Measurements from ENCODE around the gene RPS6KA6.

DNA sequence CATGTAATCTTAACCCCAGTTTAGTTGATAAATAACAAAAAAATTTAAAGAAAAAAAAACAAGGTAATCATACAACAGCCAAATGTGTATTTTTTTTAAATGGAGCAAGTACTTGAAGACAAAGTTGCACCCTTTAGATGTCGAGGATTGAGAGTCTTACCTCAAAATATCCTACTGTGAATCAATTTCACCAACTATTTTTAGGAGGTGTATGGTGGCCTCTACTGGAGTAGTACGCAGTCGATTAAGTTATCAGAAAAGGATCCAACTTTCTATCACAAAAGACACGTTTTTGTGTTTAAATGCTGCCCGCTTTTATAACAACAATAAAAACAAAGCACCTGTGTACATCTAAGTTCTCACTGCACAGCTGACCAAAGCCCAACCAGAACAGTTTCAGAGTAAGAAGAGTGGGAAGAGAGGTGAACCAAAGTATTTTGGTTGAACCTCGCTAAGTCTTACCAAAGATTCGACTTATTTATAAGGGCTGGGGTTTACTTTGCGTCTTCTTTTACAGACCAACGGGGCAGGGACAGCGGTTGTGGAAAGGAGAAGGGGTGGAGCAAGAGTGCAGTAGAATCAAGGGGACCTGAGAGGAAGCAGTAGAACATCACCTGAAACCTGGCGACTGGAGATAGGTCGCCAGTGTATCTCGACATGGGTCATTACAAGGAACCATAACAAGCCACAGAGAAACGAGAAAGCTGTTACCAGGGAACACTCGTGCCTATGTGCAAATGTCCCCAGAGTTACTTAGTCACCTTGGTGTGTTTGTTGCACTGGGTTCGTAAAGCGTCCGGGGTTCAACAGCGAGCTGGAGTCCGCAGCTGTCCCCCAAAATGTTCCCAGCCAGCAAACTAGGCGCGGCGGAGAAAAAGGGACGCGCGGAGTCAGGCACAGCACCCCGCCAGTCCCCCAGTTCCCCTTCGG, 1.1 kb downstream of the RPS6KA6 start:
- TF ChIP-seq ASH2L (IDR thresholded peaks at IDR 0.05; ENCODE audit: borderline replicate concordance, low read depth) (no peak), EP300 (IDR thresholded peaks at IDR 0.05; ENCODE audit: borderline replicate concordance in 1 of 2, control insufficient read depth in 1 of 2, low read depth in 2 of 2, low read length in 2 of 2) (no peak), FOXK2 (IDR thresholded peaks at IDR 0.05) (no peak), RAD51 (IDR thresholded peaks at IDR 0.05) (no peak), NR2C2 (IDR thresholded peaks at IDR 0.05; ENCODE audit: borderline replicate concordance, control insufficient read depth, insufficient read length, low read depth) (no peak), ATF7 (IDR thresholded peaks at IDR 0.05; ENCODE audit: low read depth) (no peak), RAD21 (IDR thresholded peaks at IDR 0.05; ENCODE audit: insufficient read depth, low read depth, low read length) (no peak), HDAC2 (IDR thresholded peaks at IDR 0.05) (no peak), RFX5 (IDR thresholded peaks at IDR 0.05; ENCODE audit: low read depth, low read length) (no peak), FOS (IDR thresholded peaks at IDR 0.05; ENCODE audit: borderline replicate concordance, extremely low read depth, insufficient read length) (no peak)
- TF ChIP-seq, protein P1, sequence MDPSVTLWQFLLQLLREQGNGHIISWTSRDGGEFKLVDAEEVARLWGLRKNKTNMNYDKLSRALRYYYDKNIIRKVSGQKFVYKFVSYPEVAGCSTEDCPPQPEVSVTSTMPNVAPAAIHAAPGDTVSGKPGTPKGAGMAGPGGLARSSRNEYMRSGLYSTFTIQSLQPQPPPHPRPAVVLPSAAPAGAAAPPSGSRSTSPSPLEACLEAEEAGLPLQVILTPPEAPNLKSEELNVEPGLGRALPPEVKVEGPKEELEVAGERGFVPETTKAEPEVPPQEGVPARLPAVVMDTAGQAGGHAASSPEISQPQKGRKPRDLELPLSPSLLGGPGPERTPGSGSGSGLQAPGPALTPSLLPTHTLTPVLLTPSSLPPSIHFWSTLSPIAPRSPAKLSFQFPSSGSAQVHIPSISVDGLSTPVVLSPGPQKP (IDR thresholded peaks at IDR 0.05; ENCODE audit: low read depth, low read length): no peak
- TF ChIP-seq, protein P2, sequence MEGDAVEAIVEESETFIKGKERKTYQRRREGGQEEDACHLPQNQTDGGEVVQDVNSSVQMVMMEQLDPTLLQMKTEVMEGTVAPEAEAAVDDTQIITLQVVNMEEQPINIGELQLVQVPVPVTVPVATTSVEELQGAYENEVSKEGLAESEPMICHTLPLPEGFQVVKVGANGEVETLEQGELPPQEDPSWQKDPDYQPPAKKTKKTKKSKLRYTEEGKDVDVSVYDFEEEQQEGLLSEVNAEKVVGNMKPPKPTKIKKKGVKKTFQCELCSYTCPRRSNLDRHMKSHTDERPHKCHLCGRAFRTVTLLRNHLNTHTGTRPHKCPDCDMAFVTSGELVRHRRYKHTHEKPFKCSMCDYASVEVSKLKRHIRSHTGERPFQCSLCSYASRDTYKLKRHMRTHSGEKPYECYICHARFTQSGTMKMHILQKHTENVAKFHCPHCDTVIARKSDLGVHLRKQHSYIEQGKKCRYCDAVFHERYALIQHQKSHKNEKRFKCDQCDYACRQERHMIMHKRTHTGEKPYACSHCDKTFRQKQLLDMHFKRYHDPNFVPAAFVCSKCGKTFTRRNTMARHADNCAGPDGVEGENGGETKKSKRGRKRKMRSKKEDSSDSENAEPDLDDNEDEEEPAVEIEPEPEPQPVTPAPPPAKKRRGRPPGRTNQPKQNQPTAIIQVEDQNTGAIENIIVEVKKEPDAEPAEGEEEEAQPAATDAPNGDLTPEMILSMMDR (IDR thresholded peaks at IDR 0.05 in 2 of 3, conservative IDR thresholded peaks at IDR 0.05 in 1 of 3; ENCODE audit: control insufficient read depth in 2 of 3, extremely low read depth in 1 of 3, insufficient read depth in 1 of 3, low read depth in 3 of 3, low read length in 3 of 3): no peak
- TF ChIP-seq, protein P3, sequence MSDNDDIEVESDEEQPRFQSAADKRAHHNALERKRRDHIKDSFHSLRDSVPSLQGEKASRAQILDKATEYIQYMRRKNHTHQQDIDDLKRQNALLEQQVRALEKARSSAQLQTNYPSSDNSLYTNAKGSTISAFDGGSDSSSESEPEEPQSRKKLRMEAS (IDR thresholded peaks at IDR 0.05; ENCODE audit: low read depth, low read length): no peak

Measured in GM12878 (cell line).